ENCODE results near the gene NBPF1. TPM values are rescaled to one million over a fixed set of nuclear protein-coding genes. Genes with fewer than 3 reads are reported as not detected.
"Not testable (repeated sequence)": the region's sequence is repeated elsewhere in the genome, so short reads cannot be mapped to it uniquely, and the experiment has no call there.

Gene NBPF1
- total and polyA plus RNA-seq, 2 donors: 22.9 to 137 TPM

- H3K27ac ChIP-seq (ENCODE audit: low read depth); H3K4me3 ChIP-seq (ENCODE audit: low read depth, low read length); DNase-seq (ENCODE audit: extremely low spot score); H3K36me3 ChIP-seq (ENCODE audit: insufficient read depth); H3K4me1 ChIP-seq (ENCODE audit: insufficient read depth): not testable (repeated sequence)
- 96% methylated on average over 5 of the region's 5 CpGs for WGBS
Measured at GRCh38 chr1:16610553-16610952, 2.8 kb downstream of the NBPF1 start.

- not testable (repeated sequence) for H3K27ac ChIP-seq (ENCODE audit: low read depth); H3K36me3 ChIP-seq (ENCODE audit: insufficient read depth); DNase-seq (ENCODE audit: extremely low spot score); H3K4me3 ChIP-seq (ENCODE audit: low read depth, low read length); H3K4me1 ChIP-seq (ENCODE audit: insufficient read depth)
- 81% methylated on average over 4 of the region's 4 CpGs for whole genome bisulfite sequencing
Measured at GRCh38 chr1:16609761-16610160, 3.6 kb downstream of the NBPF1 start.

DNA sequence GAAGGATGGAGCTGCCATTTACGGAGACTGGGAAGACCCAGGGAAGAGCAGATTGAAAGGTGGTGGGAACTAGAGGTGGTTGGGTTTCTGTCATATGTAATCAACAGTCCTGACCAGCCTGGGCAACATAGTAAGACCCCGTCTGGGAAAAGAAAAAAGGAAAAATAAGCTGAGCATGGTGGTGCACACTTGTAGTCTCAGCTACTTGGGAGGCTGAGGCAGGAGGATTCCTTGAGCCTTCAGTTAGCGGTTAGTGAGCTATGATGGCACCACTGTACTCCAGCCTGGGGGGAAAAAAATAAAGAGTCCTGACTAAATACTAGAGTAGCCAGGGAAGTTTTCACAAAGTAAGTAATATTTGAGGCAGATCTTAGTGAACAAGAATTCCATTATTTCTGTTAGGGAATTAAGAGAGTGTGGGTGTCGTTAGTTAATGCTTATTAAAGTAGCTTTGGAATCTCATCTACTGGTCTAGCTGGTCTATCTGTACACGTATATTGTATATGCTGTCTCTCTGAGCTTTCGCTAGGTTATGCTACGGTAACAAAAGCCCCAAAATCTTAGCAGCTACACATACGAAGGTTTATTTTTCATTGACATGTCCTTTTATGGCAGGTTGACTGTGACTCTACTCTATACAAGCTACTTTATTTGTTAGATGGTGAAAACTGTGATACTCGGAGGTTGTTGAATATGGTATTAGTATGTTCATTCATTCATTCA, 4.4 kb downstream of the NBPF1 start:
- no peak for DNase-seq (ENCODE audit: extremely low spot score)
- Histone ChIP-seq H3K27ac (ENCODE audit: low read depth) (no peak overlapping the region), H3K36me3 (ENCODE audit: insufficient read depth) (peaks cover 5% of the 10 kb centered on the region), H3K4me3 (ENCODE audit: low read depth, low read length) (no peak overlapping the region), H3K4me1 (ENCODE audit: insufficient read depth) (peaks cover 2% of the 10 kb centered on the region)
- WGBS: 93% methylated on average over 9 of the region's 9 CpGs

DNA sequence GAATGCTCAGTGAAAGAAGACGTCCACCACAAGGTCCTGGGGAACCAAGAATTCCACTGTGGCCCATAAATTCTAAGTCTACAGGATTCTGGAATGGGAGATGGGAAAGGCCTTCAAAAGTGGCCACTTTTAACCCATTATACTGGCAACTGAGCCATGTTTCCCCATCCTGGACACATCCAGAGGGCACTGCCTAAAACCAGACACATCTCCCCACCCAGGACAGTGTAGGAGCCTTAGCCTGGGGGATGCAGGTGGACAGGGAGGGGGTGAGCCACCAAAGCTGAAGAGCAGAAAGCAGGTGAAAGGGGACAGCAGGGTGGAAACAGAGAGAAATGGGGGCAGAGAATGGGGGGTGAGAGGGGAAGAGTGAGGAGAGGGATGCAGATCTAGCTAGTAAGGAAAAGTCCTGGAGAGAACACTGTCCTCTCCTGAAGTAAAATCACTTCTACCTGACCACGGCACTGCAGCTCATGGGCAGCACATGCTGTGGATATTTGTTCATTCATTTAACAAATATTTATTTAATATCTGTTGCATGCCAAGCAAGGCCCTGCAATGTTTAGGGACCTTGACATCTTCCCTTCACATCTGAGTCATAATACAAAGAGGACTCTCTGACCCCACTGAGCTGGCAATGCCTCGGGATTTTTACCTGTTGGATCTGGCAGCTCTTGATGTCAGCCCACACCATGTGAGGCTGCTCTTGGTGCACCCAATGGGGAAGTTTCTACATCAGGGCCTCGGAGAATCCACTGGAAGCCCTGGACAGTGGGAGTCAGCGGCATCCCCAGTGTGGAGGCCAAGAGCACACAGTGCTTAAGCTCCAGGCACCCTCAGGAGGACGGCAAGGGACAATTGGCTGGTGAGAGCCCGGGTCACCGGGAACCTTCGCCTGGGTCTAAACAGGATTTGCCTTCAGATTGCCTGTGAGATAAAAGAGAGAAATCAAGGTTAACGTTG, 5.2 kb downstream of the NBPF1 start:
- WGBS: 91% methylated on average over 10 of the region's 10 CpGs
- not testable (repeated sequence) for H3K36me3 ChIP-seq (ENCODE audit: insufficient read depth); H3K27ac ChIP-seq (ENCODE audit: low read depth); DNase-seq (ENCODE audit: extremely low spot score); H3K4me1 ChIP-seq (ENCODE audit: insufficient read depth); H3K4me3 ChIP-seq (ENCODE audit: low read depth, low read length)

- no peak for DNase-seq (ENCODE audit: extremely low spot score)
- H3K4me1 ChIP-seq (ENCODE audit: insufficient read depth): no peaks in the 10 kb centered on the region
- 94% methylated on average over 2 of the region's 2 CpGs for WGBS
Measured at GRCh38 chr1:16607433-16607851, 5.9 kb downstream of the NBPF1 start.

DNA sequence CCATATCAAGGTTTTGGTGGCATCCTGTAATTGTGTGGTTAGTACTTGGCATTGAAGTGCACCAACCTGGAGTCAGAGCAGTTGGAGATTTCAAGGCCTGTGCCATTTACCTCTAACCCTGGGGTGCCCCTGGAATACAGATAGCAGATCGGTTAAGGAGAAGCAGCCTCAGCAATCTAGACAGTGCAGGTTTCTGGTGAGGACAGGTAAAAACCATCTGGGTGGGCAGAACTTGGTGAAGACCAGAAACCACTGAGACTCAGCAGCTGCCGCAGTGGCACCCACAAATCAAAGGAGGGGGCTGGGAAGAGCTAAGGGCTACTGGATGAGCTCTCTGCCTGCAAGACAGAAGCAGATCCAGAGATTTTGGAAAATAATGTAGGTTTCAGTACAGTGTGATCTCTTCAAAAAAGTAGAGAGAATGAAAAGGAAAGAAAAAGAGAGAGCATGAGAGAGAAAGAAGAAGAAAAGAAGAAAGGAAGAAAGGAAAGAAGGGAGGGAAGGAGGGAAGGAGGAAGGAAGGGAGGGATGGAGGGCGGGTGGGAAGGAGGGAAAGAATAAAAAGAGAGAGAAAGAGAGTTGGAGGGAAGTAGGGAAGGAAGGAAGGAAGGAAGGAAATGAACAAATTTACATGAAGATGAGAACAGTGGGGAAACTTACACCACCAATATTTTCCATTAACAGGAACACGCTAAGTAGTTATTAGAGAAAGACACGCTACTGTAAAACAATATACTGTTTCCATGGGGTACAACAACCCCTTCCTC, 6.5 kb downstream of the NBPF1 start:
- not testable (repeated sequence) for H3K4me1 ChIP-seq (ENCODE audit: insufficient read depth)

More at GRCh38 chr1:16607433-16607851, 5.9 kb downstream of the NBPF1 start:
- Histone ChIP-seq H3K4me3 (ENCODE audit: low read depth, low read length) (no peak overlapping the region), H3K27ac (ENCODE audit: low read depth) (no peak overlapping the region), H3K36me3 (ENCODE audit: insufficient read depth) (peaks cover 5% of the 10 kb centered on the region)

DNA sequence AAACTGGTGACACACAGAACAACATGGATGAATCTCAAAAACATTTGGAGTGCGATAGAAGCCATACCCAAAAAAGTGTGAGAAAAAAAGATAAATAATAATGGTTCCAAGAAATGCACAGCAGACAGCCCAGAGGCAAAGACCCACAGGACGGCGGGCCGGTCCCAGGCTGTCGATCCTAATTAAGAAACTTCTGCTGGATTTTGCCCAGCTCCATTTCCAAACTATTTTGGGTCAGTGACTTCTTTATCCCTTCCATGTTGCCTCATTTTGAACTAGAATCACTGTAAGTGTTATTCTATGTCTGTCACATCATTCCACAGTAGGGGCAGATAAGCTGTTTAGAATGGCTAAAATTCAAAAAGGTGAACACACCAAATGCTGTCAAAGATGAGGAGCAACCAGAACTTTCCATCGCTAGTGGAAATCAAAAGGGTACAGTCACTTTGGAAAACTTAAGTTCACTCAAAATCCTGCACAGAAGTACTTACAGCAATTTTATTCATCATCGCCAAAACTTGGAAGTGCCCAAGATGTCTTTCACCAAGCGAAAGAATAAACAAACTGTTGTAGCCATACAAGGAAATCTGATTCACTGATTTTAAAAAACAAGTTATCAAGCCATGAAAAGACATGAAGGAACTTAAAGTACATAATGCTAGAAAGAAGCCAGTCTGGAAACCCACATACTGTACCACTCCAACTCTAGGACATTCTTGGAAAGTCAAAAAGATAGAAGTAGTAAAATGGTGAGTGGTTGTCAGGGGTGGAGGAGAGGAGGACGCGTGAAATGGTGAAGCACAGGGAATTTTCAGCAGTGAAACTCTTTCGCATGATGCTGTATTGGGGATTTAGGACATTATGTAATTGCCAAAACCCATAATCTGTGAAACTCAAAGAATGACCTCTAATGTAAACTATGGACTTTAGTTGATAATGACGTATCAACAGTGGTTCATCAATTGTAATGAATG, 7.5 kb downstream of the NBPF1 start:
- no peak overlapping the region for H3K27ac ChIP-seq (ENCODE audit: low read depth)
- no peak for DNase-seq (ENCODE audit: extremely low spot score)
- H3K36me3 ChIP-seq (ENCODE audit: insufficient read depth): peaks cover 5% of the 10 kb centered on the region
- H3K4me3 ChIP-seq (ENCODE audit: low read depth, low read length): no peak overlapping the region
- no peaks in the 10 kb centered on the region for H3K4me1 ChIP-seq (ENCODE audit: insufficient read depth)
- 77% methylated on average over 12 of the region's 12 CpGs for WGBS

More for the DNA sequence above, 6.5 kb downstream of the NBPF1 start:
- DNase-seq (ENCODE audit: extremely low spot score); H3K27ac ChIP-seq (ENCODE audit: low read depth); H3K4me3 ChIP-seq (ENCODE audit: low read depth, low read length); H3K36me3 ChIP-seq (ENCODE audit: insufficient read depth): not testable (repeated sequence)
- WGBS: 92% methylated on average over 5 of the region's 5 CpGs

- H3K4me3 ChIP-seq (ENCODE audit: low read depth, low read length): no peak overlapping the region
- H3K36me3 ChIP-seq (ENCODE audit: insufficient read depth): peaks cover 5% of the 10 kb centered on the region
- no peak for DNase-seq (ENCODE audit: extremely low spot score)
- WGBS: 77% methylated on average over 1 of the region's 1 CpG
- no peaks in the 10 kb centered on the region for H3K4me1 ChIP-seq (ENCODE audit: insufficient read depth)
- H3K27ac ChIP-seq (ENCODE audit: low read depth): no peak overlapping the region
Measured at GRCh38 chr1:16605213-16605525, 8.2 kb downstream of the NBPF1 start.

- not testable (repeated sequence) for H3K27ac ChIP-seq (ENCODE audit: low read depth)
Measured at GRCh38 chr1:16604514-16605212, 8.7 kb downstream of the NBPF1 start.

GRCh38 chr1:16603623-16604022, 9.7 kb downstream of the NBPF1 start:
- DNase-seq (ENCODE audit: extremely low spot score); H3K27ac ChIP-seq (ENCODE audit: low read depth); H3K4me1 ChIP-seq (ENCODE audit: insufficient read depth); H3K4me3 ChIP-seq (ENCODE audit: low read depth, low read length); H3K36me3 ChIP-seq (ENCODE audit: insufficient read depth): not testable (repeated sequence)
- WGBS: 95% methylated on average over 2 of the region's 2 CpGs

More at GRCh38 chr1:16604514-16605212, 8.7 kb downstream of the NBPF1 start:
- not testable (repeated sequence) for DNase-seq (ENCODE audit: extremely low spot score); H3K36me3 ChIP-seq (ENCODE audit: insufficient read depth); H3K4me3 ChIP-seq (ENCODE audit: low read depth, low read length); H3K4me1 ChIP-seq (ENCODE audit: insufficient read depth)
- 78% methylated on average over 1 of the region's 2 CpGs for WGBS

DNA sequence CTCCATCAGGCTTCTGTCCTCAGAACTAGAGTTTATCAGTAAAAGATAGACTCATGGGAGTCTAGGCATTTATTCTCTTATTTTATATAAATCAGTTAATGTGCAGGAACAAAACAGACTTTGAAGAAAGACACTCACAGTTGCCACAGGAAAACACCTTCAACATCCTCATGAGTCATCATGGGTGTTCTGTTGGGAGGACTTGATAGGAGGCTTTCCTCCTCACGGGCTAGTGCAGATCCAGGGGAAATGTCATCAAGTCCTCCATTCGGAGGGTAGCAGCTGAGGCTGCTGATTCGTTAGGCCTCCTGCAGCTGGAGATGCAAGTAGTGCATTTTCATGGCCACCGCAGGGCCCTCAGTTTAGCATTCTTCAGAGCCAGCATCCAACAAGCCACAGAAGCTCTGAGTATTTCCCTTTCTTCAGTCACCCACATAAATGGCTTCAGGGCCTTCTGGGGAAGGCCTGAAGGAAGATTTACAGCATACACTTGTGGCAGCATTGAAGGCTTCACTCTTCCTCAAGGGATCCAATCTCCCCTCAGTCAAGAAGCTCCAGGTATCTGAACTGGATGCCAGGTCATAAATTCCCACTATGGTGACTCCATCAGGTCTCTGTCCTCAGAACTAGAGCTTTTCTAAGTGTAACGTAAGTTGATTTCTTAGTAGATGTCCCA, 10.9 kb downstream of the NBPF1 start:
- WGBS: 93% methylated on average over 2 of the region's 5 CpGs
- H3K36me3 ChIP-seq (ENCODE audit: insufficient read depth); H3K4me3 ChIP-seq (ENCODE audit: low read depth, low read length); H3K27ac ChIP-seq (ENCODE audit: low read depth); DNase-seq (ENCODE audit: extremely low spot score); H3K4me1 ChIP-seq (ENCODE audit: insufficient read depth): not testable (repeated sequence)

Data from urinary bladder (tissue), 4 donors.